Effector memory CD4-positive, alpha-beta T cell (primary cell): ENCODE results near the gene COG6.

Experiments used
- DNase-seq, 3 donors: peaks; one replicate each; pipeline ENCODE4 v3.0.0-alpha.2; 2020
- H3K27ac ChIP-seq: 2 replicates; pipeline ENCODE4 v1.7.0; 2013; ENCODE audit warnings: mild to moderate bottlenecking, low read length, moderate library complexity; ENCODE audit not compliant: insufficient read depth, poor library complexity, severe bottlenecking
- H3K27me3 ChIP-seq: replicated peaks from 2 replicates; pipeline ENCODE4 v1.7.0; 2013; ENCODE audit warnings: mild to moderate bottlenecking, low read length; ENCODE audit not compliant: insufficient read depth, control insufficient read depth, poor library complexity, severe bottlenecking
- H3K36me3 ChIP-seq: 2 replicates; pipeline ENCODE4 v1.7.0; 2013; ENCODE audit warnings: mild to moderate bottlenecking, low read length, moderate library complexity; ENCODE audit not compliant: control insufficient read depth, insufficient read depth
- H3K4me1 ChIP-seq: 2 replicates; pipeline ENCODE4 v1.7.0; 2013; ENCODE audit warnings: low read length, mild to moderate bottlenecking; ENCODE audit not compliant: control insufficient read depth, insufficient read depth, poor library complexity, severe bottlenecking
- H3K4me3 ChIP-seq: 2 replicates; pipeline ENCODE4 v1.7.0; 2013; ENCODE audit warnings: low read length, low read depth, mild to moderate bottlenecking; ENCODE audit not compliant: insufficient read depth, poor library complexity, severe bottlenecking
- H3K9me3 ChIP-seq: 2 replicates; pipeline ENCODE4 v1.7.0; 2013; ENCODE audit warnings: mild to moderate bottlenecking, low read length, moderate library complexity; ENCODE audit not compliant: control insufficient read depth

COG6 gene

DNA sequence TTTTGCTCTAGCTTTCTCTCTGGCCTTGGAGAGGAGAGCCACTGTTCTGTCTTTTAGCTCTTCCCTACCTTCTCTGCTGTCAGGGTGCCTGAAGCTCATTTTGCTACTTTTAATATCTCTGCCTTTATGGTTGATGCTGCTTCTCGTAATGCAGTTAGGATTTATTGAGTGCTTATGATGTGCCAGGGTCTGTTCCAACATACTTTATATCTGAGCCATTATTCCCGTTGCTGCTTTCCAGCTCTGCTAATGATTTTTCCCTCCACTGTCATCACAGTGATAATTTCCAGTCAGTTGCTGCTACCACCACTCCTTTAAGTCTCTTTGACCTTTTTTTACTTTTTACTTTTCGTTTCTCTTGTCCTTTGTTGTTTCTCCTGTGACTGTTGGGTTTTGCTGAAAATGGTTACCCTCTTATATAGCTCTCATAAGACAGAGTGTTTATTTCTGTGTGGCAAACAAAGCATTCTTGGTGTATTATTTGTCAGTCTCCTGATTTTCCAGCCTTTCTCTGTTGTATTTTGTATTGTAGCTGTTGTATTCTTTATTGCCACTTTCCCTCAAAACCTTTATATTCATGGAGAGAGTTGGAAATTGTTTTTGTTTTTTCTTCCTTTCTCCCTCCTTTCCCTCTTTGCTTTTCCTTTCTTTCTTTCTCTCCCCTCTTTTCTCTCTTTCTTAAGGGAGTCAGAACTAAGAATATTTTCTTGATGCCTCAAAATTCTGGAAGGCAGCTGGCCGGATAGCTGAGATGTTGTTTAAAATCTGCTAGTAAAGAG lies 37.4 kb downstream of the COG6 start:
- DNase-seq, result no peak
- no peaks in the 10 kb centered on the region for H3K4me1 ChIP-seq
- H3K27ac ChIP-seq, result no peak overlapping the region
- H3K36me3 ChIP-seq, result peaks cover 5% of the 10 kb centered on the region
- no peaks in the 10 kb centered on the region for H3K9me3 ChIP-seq
- no peak overlapping the region for H3K4me3 ChIP-seq
- no peaks in the 10 kb centered on the region for H3K27me3 ChIP-seq

- no peak overlapping the region for H3K4me3 ChIP-seq
- H3K36me3 ChIP-seq, result no peaks in the 10 kb centered on the region
- no peaks in the 10 kb centered on the region for H3K4me1 ChIP-seq
- H3K27me3 ChIP-seq, result no peaks in the 10 kb centered on the region
- H3K27ac ChIP-seq, result no peak overlapping the region
- no peak for DNase-seq
- no peaks in the 10 kb centered on the region for H3K9me3 ChIP-seq
These were observed 43.8 kb downstream of the COG6 start for GRCh38 chr13:39699274-39699673.

- Histone ChIP-seq H3K4me3 (no peak overlapping the region), H3K9me3 (no peaks in the 10 kb centered on the region), H3K36me3 (peaks cover 3% of the 10 kb centered on the region), H3K27me3 (no peaks in the 10 kb centered on the region), H3K4me1 (no peaks in the 10 kb centered on the region), H3K27ac (no peak overlapping the region)
- no peak for DNase-seq
These were observed 57.2 kb downstream of the COG6 start for GRCh38 chr13:39712626-39713025.

DNA sequence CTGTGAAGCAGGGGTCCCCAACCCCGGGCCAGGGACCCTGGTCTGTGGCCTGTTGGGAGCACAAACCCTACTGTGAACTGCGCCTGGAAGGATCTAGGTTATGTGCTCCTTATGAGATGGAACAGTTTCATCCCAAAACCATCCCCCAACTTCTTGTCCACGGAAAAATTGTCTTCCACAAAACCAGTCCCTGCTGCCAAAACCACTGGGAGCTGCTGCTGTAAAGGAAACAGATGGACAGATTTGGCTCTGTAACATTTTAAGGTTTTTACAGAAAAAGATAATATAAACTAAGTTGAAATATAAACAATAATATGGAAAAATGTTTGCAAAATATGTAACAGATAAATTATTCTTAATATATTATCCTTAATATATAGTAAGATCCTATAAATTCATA lies 73.7 kb downstream of the COG6 start:
- no peak for DNase-seq
- Histone ChIP-seq H3K27ac (no peak overlapping the region), H3K9me3 (no peaks in the 10 kb centered on the region), H3K4me3 (no peak overlapping the region), H3K27me3 (no peaks in the 10 kb centered on the region), H3K4me1 (no peaks in the 10 kb centered on the region), H3K36me3 (peaks cover 26% of the 10 kb centered on the region)

DNA sequence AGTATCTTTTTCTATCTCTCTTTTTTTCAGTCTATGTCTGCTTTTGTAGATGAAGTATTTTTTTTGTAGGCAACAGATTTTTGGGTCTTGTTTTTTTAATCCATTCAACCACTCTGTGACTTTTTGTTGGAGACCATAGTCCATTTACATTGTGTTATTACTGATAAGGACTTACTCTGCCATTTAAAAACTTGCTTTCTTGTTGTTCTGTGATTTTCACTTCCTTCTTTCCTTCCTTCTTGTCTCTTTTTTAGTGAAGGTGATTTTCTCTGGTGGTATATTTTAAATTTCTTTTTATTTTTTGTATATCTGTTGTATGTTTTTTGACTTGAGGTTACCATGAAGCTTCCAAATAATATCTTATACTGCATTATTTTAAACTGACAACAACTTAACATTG lies 79.5 kb downstream of the COG6 start:
- peaks cover 3% of the 10 kb centered on the region for H3K36me3 ChIP-seq
- no peaks in the 10 kb centered on the region for H3K9me3 ChIP-seq
- no peak for DNase-seq
- no peak overlapping the region for H3K27ac ChIP-seq
- H3K4me3 ChIP-seq, result no peak overlapping the region
- H3K4me1 ChIP-seq, result no peaks in the 10 kb centered on the region
- H3K27me3 ChIP-seq, result no peaks in the 10 kb centered on the region

GRCh38 chr13:39737047-39737446 lies 81.6 kb downstream of the COG6 start:
- H3K9me3 ChIP-seq, result no peaks in the 10 kb centered on the region
- no peaks in the 10 kb centered on the region for H3K4me1 ChIP-seq
- H3K36me3 ChIP-seq, result peaks cover 3% of the 10 kb centered on the region
- H3K27ac ChIP-seq, result no peak overlapping the region
- H3K4me3 ChIP-seq, result no peak overlapping the region
- no peaks in the 10 kb centered on the region for H3K27me3 ChIP-seq
- no peak for DNase-seq

- Histone ChIP-seq H3K27me3 (no peaks in the 10 kb centered on the region), H3K9me3 (no peaks in the 10 kb centered on the region), H3K36me3 (peaks cover 3% of the 10 kb centered on the region), H3K27ac (no peak overlapping the region), H3K4me3 (no peak overlapping the region), H3K4me1 (no peaks in the 10 kb centered on the region)
- DNase-seq, result no peak
These were observed 85.3 kb downstream of the COG6 start for GRCh38 chr13:39740761-39741160.

DNA sequence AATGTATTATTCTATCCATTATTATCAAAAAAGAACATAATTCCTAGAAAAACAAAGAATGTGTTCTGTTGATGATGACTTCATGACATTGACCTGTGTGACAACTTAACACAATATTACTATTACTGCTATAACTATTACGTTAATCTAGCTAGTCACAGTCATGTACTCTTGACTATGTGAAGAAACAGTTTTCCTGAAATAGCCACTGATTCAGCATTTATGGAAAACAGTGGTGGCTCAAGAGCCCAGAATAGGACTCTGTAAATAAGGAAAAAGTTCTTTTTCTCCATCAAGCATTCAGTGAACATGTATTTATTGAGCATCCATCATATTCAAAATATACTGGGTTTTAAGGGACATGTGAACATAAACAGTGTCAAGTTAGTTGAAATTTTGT lies 93.5 kb downstream of the COG6 start:
- no peaks in the 10 kb centered on the region for H3K27me3 ChIP-seq
- H3K4me3 ChIP-seq, result no peak overlapping the region
- H3K27ac ChIP-seq, result no peak overlapping the region
- no peaks in the 10 kb centered on the region for H3K4me1 ChIP-seq
- no peak for DNase-seq
- no peaks in the 10 kb centered on the region for H3K36me3 ChIP-seq
- no peaks in the 10 kb centered on the region for H3K9me3 ChIP-seq

DNA sequence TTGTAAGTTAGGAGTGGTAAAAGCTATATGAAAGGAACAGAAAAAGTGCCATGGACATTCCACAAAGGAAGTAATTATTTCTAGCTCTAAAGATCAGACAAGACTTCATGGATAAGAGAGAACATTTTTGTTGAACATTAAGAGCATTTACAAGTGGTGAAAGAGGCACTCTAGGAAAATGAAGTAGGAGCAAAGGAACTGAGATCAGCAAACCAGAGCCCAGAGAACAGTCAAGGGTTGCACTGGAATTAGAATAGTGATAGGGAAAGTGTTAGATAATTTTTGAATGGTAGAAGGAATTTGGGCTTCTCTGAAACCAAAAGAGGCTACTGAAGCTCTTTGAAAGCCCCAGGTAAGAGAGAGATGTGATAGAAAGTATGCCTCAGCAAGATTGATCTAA lies 94.1 kb downstream of the COG6 start:
- no peak for DNase-seq
- Histone ChIP-seq H3K4me3 (no peak overlapping the region), H3K9me3 (no peaks in the 10 kb centered on the region), H3K27me3 (no peaks in the 10 kb centered on the region), H3K36me3 (no peaks in the 10 kb centered on the region), H3K27ac (no peak overlapping the region), H3K4me1 (no peaks in the 10 kb centered on the region)

GRCh38 chr13:39751805-39752204 lies 96.3 kb downstream of the COG6 start:
- Histone ChIP-seq H3K27me3 (no peaks in the 10 kb centered on the region), H3K4me1 (no peaks in the 10 kb centered on the region), H3K36me3 (no peaks in the 10 kb centered on the region), H3K27ac (no peak overlapping the region), H3K9me3 (no peaks in the 10 kb centered on the region), H3K4me3 (no peak overlapping the region)
- no peak for DNase-seq
